NCI-H748 treated with DMSO at 0.1 percent for 48 hours (cell line): ENCODE measurements around the gene UBALD1.

Experiments
- DNase-seq: peaks from one replicate; lab custom pipeline; 2025; lab: John Stamatoyannopoulos, UW

UBALD1 gene

GRCh38 chr16:4614571-4615383, at the start of gene UBALD1:
TSS of gene UBALD1 (minus strand) at chr16:4614888. CDS start at chr16:4614797, 91 bp downstream.
- DNase-seq, result peak; percentile 49

DNA sequence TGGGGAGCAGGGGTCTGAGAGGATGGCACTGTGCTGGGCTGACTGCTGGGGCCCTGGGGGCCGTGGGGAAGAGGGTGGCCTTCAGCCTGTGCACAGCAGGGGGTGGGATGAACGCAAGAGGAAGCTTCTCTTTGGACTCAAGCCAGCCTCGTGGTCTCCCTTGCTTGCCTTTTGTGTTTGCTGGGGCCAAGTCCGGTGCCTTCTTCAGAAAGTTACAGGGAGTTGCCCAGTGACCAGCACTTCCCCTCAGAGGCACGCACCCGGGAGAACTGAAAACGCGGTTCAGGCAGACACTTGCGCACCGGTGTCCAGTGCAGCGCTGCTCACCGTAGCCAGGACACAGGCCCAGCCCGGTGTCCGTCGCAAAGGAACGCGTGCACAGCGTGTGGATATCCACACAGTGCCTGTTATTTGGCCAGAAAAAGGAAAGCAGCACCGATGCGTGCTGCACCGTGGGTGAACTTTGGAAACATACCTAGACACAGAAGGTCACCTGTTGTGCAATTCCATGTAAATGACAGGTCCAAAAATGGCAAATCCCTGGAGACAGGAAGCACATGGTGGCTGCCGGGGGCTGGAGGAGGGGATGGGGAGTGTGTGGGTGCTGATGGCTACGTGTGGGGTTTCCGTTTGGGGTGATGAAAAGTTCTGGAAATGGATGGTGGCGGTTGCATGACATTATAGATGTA, 49.2 kb upstream of the UBALD1 start:
- no peak for DNase-seq

DNA sequence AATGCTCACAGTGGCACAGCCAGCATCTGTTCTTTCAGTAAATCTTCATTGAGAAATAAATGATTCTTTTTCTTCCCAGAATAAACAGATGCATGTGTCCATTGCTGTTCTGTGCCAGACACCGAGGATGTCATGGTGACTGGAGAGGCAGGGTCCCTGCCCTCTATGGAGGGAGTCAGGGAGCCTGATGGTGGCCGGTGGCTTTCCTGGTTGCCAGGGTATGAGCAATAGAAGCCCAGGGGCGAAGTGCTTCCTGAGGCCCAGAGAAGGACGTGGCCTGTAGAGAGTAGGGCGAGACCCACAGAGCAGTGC, 48.7 kb upstream of the UBALD1 start:
- DNase-seq, result no peak

DNA sequence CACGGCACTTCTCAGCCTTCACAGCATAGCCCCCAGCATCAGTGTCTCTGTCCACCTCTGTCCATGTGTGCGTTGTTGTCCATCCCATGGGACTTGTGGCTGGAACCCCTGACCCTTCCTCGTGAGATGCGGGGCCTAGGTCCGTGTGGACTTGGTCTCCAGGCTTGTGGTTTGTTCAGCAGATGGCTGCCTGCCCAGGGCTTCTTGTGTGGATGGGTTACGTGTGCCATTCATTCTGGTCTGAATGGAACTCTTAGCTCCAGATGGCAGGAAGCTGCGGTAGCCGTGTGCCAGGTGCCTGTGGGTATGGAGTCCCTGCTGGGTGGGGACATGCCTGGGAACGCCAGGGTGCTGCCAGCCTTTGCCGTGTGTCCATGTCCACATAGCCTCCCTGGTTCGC, 47.0 kb upstream of the UBALD1 start:
- DNase-seq, result no peak

GRCh38 chr16:4660454-4661007, 45.8 kb upstream of the UBALD1 start:
- DNase-seq, result no peak

GRCh38 chr16:4659363-4660353, 45.0 kb upstream of the UBALD1 start:
- DNase-seq, result no peak

DNA sequence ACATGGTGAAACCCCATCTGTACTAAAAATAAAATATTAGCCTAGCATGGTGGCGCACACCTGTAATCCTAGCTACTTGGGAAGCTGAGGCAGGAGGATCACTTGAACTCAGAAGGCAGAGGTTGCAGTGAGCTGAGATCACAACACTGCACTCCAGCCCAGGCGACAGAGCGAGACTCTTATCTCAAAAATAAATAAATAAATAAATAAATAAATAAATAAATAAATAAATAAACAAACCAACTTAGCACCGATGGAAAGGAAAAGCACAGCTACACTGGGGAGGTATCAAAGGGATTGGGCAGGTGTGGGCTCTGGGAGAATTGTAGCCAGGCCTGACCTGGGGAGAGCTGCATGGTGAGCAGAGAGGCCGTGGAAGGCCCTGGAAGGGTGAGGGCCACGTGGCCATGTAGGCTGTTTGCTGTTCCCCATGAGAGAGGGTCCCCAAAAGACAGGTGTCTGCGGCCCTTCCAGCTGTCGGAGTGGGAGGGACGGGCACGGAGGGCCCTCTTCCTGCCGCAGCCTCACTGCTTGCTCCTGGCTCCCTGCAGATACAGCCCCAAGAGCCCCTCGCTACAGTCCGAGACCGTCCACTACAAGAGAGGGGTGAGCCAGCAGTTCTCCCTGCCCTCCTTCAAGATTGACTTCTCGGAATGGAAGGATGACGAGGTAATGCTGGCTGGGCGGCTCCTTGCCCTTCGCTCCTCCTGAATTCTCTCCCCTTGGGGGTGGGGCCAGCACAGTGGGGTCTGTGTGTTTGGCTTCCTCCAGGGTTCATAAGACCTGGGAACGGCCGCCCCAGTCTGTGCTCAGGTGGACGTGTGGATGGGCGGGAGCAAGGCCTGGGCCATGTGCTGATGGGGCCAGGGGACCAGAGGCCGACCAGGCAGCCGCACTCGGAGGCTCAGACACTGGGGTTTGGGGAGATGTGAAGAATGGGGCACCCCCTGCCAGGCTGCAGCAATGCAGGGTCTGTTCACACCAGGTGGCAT, 42.3 kb upstream of the UBALD1 start:
- no peak for DNase-seq

DNA sequence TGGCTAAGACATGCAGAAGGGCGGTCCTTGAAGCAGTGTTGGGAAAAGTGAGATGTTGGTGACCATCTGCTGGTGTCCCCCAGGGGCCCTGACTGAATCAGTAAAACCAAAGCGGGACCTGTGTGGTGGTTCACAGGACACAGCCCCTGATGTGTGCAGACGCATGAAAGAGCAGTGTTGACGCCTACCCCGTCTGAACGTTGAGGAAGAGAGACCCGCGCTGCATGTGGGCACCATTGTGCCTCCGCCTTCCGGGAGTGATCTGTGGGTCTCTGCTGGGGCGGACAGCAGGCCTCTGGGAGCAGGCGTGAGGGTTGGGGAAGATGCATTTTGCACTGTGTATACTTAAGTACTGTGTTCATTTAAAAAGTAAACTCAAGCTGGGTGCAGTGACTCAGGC, 41.5 kb upstream of the UBALD1 start:
- no peak for DNase-seq

DNA sequence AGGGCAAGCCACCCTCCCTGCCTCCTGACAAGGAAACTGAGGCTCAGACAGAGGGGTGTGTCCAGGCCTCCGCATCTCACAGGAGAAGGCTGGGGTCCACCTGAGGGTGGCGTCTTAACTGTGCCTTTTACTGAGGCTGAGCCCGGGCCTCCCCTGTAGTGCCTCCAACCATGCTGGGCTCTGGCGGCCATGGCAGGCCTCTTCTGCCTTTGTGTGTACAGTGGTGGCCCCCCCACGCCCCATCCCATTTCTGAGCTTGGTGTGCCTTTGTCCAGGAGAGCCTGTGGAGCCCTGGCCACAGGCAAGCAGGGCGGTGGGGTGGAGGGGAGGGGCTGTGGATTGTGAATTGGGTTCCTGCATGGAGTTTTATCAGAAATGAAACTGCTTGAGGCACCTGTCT, 41.1 kb upstream of the UBALD1 start:
- no peak for DNase-seq

GRCh38 chr16:4654964-4655590, 40.4 kb upstream of the UBALD1 start:
- no peak for DNase-seq

DNA sequence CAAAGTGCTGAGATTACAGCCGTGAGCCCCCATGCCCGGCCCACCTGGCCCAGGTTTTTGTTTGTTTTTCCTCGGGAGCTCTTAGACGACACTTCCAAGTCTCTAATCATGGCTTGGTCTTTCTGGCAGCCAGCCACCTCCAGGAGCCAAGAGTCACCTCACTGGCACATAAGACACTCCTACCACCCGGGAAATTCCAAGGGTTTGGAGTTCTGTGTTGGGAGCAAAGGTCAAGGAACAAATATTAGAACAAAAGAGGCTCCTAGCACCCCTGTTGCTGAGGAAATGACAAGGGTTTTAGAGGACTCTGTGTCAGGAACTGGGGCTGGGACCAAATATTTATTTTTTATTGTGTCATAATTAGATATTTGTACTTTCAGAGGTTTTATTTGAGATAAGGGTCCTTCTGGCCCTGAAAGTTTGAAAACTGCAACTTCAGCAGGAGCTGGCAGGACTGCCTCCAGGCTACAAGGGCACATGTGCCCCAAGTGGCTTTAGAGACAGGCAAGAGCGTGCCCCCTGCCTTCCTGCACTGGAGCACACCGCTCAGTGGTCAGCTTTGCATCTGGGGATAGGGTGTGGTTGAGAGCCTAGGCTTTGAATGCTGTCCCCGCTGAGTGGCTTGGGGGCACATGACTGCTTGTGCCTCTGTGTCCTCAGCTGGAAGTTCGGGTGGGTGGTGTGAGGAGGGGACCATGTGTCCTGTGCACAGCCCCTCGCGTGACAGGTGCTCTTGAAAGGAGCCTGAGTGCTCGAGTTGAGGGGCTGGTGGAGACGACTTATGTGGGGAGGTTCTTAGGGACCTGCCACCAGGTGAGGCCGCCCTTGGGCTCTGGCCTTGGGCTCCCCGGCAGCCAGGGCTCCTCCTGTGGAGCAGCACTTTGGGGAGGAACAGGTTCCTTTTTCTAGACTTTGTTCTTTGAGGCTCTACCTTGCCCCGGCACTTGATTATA, 39.6 kb upstream of the UBALD1 start:
- no peak for DNase-seq

- DNase-seq, result no peak
Observed at GRCh38 chr16:4652561-4652960, 37.9 kb upstream of the UBALD1 start.

DNA sequence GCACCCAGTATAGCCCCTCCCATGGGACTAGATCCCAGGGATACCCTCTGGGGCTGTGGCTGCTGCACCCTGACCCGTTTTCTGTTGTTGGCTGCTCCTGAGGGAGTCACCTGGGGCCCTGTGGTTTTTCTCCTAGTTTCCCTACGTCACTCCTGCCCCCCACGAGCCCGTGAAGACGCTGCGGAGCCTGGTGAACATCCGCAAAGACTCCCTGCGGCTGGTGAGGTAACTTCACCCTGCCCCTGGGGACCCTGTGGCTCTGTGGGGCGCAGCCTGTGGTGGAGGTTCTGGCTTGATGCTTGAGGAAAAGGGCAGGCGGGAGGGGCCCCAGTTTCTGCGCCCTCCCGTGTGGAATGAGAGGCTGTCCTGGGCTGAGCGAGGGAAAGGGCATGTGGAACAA, 37.1 kb upstream of the UBALD1 start:
- no peak for DNase-seq

DNA sequence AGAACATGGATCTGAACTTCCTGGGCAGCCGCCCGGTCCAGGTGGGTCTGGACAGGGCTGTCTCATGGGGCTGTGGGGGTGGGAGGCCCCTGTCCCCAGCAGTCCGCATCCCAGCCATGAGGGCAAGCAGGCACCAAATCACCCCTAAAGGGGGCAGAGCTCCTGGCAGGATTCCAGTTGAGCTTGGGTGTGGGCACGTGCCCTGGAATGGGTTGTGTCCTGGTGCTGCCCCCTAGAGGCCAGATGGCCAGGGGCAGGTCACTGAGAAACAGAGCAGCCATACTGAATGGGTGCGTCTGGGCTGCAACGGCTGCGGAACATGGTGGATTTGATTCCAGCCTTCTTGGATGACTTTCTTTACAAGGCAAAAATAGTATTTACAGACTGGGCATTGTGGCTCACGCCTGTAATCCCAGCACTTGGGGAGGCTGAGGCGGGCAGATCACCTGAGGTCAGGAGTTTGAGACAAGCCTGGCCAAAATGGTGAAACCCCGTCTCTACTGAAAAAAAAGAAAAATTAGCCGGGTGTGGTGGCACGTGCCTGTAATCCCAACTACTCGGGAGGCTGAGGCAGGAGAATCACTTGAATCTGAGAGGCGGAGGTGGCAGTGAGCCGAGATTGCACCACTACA, 35.9 kb upstream of the UBALD1 start:
- DNase-seq, result peak; percentile 11

GRCh38 chr16:4649744-4650442, 35.2 kb upstream of the UBALD1 start:
- no peak for DNase-seq

GRCh38 chr16:4648917-4649316, 34.2 kb upstream of the UBALD1 start:
- no peak for DNase-seq

DNA sequence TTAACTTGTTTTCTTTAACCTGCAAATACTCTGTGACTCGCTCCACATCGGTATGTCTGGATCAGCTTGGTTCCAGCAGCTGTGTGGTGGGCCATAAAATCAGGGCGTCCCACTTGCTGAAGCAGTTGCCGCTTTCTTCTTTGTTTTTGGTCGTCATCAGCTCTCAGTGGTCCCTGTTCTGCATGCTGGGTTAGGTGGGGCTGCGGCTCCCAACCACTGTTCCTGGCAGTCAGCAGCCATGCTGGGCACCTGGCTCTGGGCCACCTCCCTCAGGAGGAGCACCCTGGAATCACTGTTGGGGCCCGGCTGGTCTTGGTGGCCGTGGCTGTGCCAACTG, 32.9 kb upstream of the UBALD1 start:
- no peak for DNase-seq
